Endodermal cell (in vitro differentiated cells): ENCODE measurements around the gene BIRC5. TPM values are rescaled to one million over a fixed set of nuclear protein-coding genes. Genes with fewer than 3 reads are reported as not detected.
"Not testable (repeated sequence)": the region's sequence is repeated elsewhere in the genome, so short reads cannot be mapped to it uniquely, and the experiment has no call there.

ENCODE experiments used
- DNase-seq: peaks from one replicate; pipeline ENCODE4 v3.0.0-alpha.2; 2017
- H3K27ac ChIP-seq: 2 replicates; pipeline ENCODE4 v1.5.1; 2013; ENCODE audit warnings: mild to moderate bottlenecking, low read depth, low read length, moderate library complexity
- H3K27me3 ChIP-seq: 2 replicates; pipeline ENCODE4 v1.6.1; 2013; ENCODE audit warnings: mild to moderate bottlenecking, low read length, moderate library complexity; ENCODE audit not compliant: insufficient read depth, control insufficient read depth, poor library complexity, severe bottlenecking
- H3K36me3 ChIP-seq: 2 replicates; pipeline ENCODE4 v1.7.0; 2013; ENCODE audit warnings: mild to moderate bottlenecking, low read length, moderate library complexity; ENCODE audit not compliant: control insufficient read depth, insufficient read depth
- H3K4me1 ChIP-seq: one replicate; pipeline ENCODE4 v1.7.0; 2013; ENCODE audit warnings: low read length; ENCODE audit not compliant: control insufficient read depth, insufficient read depth
- H3K4me3 ChIP-seq: 2 replicates; pipeline ENCODE4 v1.5.1; 2013; ENCODE audit warnings: mild to moderate bottlenecking, low read length, moderate library complexity
- H3K9ac ChIP-seq: 2 replicates; pipeline ENCODE4 v1.6.1; 2013; ENCODE audit warnings: mild to moderate bottlenecking, low read length, moderate library complexity; ENCODE audit not compliant: poor library complexity, severe bottlenecking; ENCODE audit errors: extremely low read depth
- H3K9me3 ChIP-seq: 2 replicates; pipeline ENCODE4 v1.6.1; 2013; ENCODE audit warnings: mild to moderate bottlenecking, low read length, moderate library complexity; ENCODE audit not compliant: control insufficient read depth
- H3K27ac Mint-ChIP-seq: 2 replicates; pipeline ENCODE4 v1.8.0; 2020; ENCODE audit warnings: mixed read lengths
- H3K27me3 Mint-ChIP-seq: 2 replicates; pipeline ENCODE4 v1.8.0; 2021; ENCODE audit warnings: mild to moderate bottlenecking, mixed read lengths; ENCODE audit not compliant: insufficient read depth
- H3K36me3 Mint-ChIP-seq: 2 replicates; pipeline ENCODE4 v1.8.0; 2020; ENCODE audit warnings: low read depth, mixed read lengths
- H3K4me1 Mint-ChIP-seq: 2 replicates; pipeline ENCODE4 v1.8.0; 2020; ENCODE audit warnings: mixed read lengths
- H3K4me3 Mint-ChIP-seq: 2 replicates; pipeline ENCODE4 v1.8.0; 2020; ENCODE audit warnings: mild to moderate bottlenecking, moderate library complexity, mixed read lengths
- H3K9me3 Mint-ChIP-seq: 2 replicates; pipeline ENCODE4 v1.8.0; 2020; ENCODE audit warnings: mild to moderate bottlenecking, mixed read lengths
- WGBS, 2 experiments: methylation state at CpG; one replicate each; pipeline versions ENCODE4 v1.1.5 to v1.1.7; 2013; ENCODE audit warnings: missing lambda C conversion rate in 2 of 2, mixed read lengths in 1 of 2; ENCODE audit not compliant: insufficient coverage in 1 of 2, insufficient read length in 1 of 2; 5-methylcytosine and 5-hydroxymethylcytosine counted together
- total RNA-seq, 2 donors: library from RNA; stranded (reverse); fragmentation: NEBNext Ultra II Directional in 1 of 2; extraction: Animal tissue kit (Norgen Biotek cat#: 25700) in 1 of 2; gene quantifications; 2 replicates in 1 of 2; 3 replicates in 1 of 2; pipeline ENCODE4 v1.2.1, GENCODE V29; 2021
- TF ChIP-seq, protein P1 (sequence below): fragments of 200-600 bp; sonication (generic); conservative IDR thresholded peaks from 2 replicates; pipeline ENCODE4 v1.5.0; 2021; ENCODE audit warnings: antibody characterized with exemption, mild to moderate bottlenecking

Gene BIRC5
- total RNA-seq, 2 donors from 2014 or later: 59.7 to 89.6 TPM

DNA sequence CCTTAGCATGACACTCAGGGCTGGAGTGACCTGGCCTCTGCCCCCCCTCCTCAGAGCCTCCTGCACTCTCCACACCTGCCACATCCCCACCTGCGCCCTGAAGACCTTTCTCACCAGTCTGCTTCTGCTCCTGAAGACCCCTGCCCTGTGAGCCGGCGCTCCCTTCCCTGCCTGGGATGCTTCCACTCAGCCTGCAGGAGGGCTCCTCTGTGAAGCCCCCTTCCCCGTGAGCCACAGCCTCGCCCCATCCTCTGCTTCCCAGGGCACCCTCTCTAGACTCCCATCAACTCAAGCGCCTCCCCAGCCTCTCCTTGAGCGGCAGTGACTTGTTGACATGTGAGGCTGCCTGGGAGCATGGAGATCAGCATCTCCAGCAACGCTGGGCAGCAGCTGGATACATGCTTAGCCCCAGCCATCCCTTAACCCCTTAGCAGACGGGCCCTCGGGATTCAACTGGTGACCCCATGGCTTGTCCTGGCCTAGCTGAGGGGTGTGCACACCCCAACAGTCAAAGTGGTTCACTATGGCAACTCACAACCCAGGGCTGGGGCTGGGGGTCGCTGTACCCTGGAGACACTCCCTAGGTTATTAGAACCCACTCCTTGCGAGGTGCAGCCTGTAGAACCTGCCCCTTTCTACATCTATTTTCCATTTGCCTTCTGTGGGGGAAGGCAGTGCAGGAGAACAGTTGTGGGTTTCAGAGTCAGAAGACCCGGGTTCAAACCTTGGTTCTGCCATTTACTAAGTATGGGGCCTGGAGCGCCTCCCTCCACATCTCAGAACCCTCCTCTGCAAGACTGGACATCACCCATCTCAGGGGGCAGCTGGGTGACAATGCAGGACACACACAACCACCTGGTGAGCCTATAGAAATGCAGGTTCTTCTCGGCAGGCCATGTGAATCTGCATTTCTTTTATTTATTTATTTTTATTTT lies 38.9 kb downstream of the BIRC5 start:
- Mint-ChIP-seq H3K36me3 (no peaks in the 10 kb centered on the region), H3K4me1 (peaks cover 45% of the 10 kb centered on the region), H3K9me3 (no peaks in the 10 kb centered on the region), H3K4me3 (peak overlapping the region; percentile 69), H3K27me3 (no peaks in the 10 kb centered on the region), H3K27ac (no peak overlapping the region)
- H3K36me3 ChIP-seq: no peaks in the 10 kb centered on the region
- H3K4me3 ChIP-seq: no peak overlapping the region
- TF ChIP-seq, protein P1, sequence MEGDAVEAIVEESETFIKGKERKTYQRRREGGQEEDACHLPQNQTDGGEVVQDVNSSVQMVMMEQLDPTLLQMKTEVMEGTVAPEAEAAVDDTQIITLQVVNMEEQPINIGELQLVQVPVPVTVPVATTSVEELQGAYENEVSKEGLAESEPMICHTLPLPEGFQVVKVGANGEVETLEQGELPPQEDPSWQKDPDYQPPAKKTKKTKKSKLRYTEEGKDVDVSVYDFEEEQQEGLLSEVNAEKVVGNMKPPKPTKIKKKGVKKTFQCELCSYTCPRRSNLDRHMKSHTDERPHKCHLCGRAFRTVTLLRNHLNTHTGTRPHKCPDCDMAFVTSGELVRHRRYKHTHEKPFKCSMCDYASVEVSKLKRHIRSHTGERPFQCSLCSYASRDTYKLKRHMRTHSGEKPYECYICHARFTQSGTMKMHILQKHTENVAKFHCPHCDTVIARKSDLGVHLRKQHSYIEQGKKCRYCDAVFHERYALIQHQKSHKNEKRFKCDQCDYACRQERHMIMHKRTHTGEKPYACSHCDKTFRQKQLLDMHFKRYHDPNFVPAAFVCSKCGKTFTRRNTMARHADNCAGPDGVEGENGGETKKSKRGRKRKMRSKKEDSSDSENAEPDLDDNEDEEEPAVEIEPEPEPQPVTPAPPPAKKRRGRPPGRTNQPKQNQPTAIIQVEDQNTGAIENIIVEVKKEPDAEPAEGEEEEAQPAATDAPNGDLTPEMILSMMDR: no peak
- H3K9ac ChIP-seq: no peak overlapping the region
- no peaks in the 10 kb centered on the region for H3K27me3 ChIP-seq
- no peak overlapping the region for H3K27ac ChIP-seq
- peak; percentile 64 for DNase-seq
- peaks cover 50% of the 10 kb centered on the region for H3K4me1 ChIP-seq
- WGBS, 2 experiments: 94 to 95% methylated on average over 8 to 15 of the region's 15 CpGs
- no peaks in the 10 kb centered on the region for H3K9me3 ChIP-seq

DNA sequence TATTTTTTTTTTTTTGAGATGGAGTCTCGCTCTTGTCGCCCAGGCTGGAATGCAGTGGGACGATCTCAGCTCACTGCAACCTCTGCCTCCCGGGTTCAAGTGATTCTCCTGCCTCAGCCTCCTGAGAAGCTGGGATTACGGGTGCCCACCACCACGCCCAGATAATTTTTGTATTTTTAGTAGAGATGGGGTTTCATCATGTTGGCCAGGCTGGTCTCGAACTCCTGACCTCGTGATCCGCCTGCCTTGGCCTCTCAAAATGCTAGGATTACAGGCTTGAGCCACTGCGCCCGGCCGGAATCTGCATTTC lies 39.5 kb downstream of the BIRC5 start:
- not testable (repeated sequence) for H3K9me3 Mint-ChIP-seq, H3K27me3 ChIP-seq, DNase-seq, H3K27ac ChIP-seq, H3K36me3 ChIP-seq, H3K36me3 Mint-ChIP-seq, H3K27me3 Mint-ChIP-seq, H3K9me3 ChIP-seq
- peak overlapping the region; percentile 82 for H3K9ac ChIP-seq
- peak overlapping the region; percentile 69 for H3K4me3 Mint-ChIP-seq
- H3K27ac Mint-ChIP-seq: peak overlapping the region; percentile 92
- peaks cover 48% of the 10 kb centered on the region for H3K4me1 Mint-ChIP-seq
- H3K4me3 ChIP-seq: peak overlapping the region; percentile 85
- 83 to 86% methylated on average over 8 to 12 of the region's 12 CpGs for WGBS, 2 experiments
- H3K4me1 ChIP-seq: peaks cover 56% of the 10 kb centered on the region

DNA sequence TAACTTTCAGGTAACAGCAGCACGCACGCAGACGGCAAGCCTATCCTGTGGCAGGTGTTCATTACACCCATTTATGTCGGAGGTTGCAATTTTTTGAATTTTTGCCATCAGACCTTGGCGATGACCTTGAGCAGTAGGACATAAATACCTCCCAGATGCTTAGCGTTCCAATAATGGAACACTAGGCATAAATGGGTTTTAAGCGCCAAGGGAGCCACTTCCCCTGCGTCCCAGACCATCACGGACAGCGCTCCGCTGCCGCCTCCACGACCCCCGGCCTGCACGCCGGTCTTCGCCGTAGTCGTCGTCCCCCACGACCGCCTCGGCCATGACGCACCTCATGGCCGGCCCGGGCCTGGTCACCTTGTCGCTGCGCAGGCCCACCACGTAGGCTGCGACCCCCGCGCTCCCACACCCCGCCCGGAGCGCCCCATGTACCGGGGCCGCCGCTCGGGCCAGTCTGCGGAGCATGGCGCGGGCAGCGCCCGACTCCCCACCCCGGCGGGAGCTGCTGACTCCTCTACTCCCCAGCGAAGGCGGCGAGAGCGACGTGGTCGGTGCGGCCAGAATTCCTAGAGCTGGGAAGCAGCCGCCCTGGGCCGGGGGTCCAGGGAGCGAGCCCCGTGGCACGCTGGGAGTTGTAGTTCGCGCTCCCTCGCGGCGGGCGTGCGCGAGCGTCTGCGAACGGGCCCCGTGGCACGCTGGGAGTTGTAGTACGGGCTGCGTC lies 40.1 kb downstream of the BIRC5 start:
- Mint-ChIP-seq H3K27ac (peak overlapping the region; percentile 92), H3K27me3 (no peaks in the 10 kb centered on the region), H3K36me3 (no peaks in the 10 kb centered on the region), H3K9me3 (no peaks in the 10 kb centered on the region), H3K4me3 (peak overlapping the region; percentile 69), H3K4me1 (peaks cover 48% of the 10 kb centered on the region)
- Histone ChIP-seq H3K4me1 (peaks cover 56% of the 10 kb centered on the region), H3K27me3 (no peaks in the 10 kb centered on the region), H3K36me3 (no peaks in the 10 kb centered on the region), H3K9ac (peak overlapping the region; percentile 82), H3K9me3 (no peaks in the 10 kb centered on the region), H3K4me3 (peak overlapping the region; percentile 85), H3K27ac (peak overlapping the region; percentile 85)
- TF ChIP-seq, protein P1: no peak
- WGBS, 2 experiments: 6 to 12% methylated on average over 33 to 73 of the region's 73 CpGs
- peak; percentile 99 for DNase-seq
